ENCODE results near the gene NT5DC4. TPM values are rescaled to one million over a fixed set of nuclear protein-coding genes. Genes with fewer than 3 reads are reported as not detected.

NT5DC4 gene
- total RNA-seq, 2 experiments from 2014 or later = not detected

DNA sequence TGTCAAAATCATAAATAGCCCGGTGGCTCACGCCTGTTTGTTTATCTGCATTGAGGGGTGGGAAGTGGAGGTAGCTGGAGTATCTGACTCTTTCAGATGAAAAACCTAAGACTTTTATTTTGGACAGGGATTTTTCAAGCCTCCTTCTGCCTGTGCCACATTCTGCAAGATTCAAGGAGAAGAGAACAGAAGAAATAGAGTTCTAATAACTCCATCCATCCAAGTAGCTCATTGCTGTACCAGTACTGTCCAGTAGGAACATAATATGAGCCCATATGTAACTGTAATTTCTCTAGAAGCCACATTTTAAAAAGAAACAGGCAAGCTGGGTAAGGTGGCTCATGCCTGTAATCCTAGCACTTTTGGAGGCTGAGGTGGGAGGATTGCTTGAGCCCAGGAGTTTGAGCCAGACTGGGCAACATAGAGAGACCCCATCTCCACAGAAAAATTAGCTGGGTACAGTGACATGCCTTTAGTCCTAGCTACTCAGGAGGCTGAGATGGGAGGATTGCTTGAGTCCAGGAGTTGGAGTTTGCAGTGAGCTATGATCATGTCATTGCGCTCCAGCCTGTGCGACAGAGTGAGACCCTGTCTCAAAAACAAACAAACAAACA is 35.4 kb upstream of the NT5DC4 start:
- ChIA-PET CTCF (ENCODE audit: unreplicated experiment) (no interaction called here), POLR2A (interaction anchor here (1.0 to 4.2 kb wide), 7 partner anchors 9 to 40 kb away, joined by 3 to 15 read pairs (median 5); no protein-coding TSS in a partner anchor)
- no peaks in the 10 kb centered on the region for H3K79me2 ChIP-seq (ENCODE audit: insufficient read depth, low read depth, low read length)
- no peaks in the 10 kb centered on the region for H4K20me1 ChIP-seq (ENCODE audit: insufficient read depth, low read length)
- no peaks in the 10 kb centered on the region for H3K9me2 ChIP-seq (ENCODE audit: insufficient read depth, low read length)
- H3K36me3 ChIP-seq (ENCODE audit: insufficient read depth, low read length) = no peaks in the 10 kb centered on the region
- H3K27ac ChIP-seq (ENCODE audit: low read depth, low read length, poor library complexity, severe bottlenecking) = no peak overlapping the region
- H2AFZ ChIP-seq (ENCODE audit: low read length) = peak overlapping the region; percentile 30; the same call in 1 of the 2 replicates
- peak overlapping the region; percentile 14 for H3K4me2 ChIP-seq (ENCODE audit: low read length)
- no TSS peak for BruUV-seq (replicated peaks)
- DNase-seq (ENCODE audit: low spot score) = peak; percentile 19
- H3K4me1 ChIP-seq (ENCODE audit: insufficient read depth, low read length, poor library complexity, severe bottlenecking) = peaks cover 35% of the 10 kb centered on the region
- intact Hi-C loops (cut with micrococcal nuclease; ENCODE audit: unreplicated experiment) = no loop called here
- no peaks in the 10 kb centered on the region for H3K9me3 ChIP-seq (ENCODE audit: low read length)
- TF ChIP-seq, protein P1, sequence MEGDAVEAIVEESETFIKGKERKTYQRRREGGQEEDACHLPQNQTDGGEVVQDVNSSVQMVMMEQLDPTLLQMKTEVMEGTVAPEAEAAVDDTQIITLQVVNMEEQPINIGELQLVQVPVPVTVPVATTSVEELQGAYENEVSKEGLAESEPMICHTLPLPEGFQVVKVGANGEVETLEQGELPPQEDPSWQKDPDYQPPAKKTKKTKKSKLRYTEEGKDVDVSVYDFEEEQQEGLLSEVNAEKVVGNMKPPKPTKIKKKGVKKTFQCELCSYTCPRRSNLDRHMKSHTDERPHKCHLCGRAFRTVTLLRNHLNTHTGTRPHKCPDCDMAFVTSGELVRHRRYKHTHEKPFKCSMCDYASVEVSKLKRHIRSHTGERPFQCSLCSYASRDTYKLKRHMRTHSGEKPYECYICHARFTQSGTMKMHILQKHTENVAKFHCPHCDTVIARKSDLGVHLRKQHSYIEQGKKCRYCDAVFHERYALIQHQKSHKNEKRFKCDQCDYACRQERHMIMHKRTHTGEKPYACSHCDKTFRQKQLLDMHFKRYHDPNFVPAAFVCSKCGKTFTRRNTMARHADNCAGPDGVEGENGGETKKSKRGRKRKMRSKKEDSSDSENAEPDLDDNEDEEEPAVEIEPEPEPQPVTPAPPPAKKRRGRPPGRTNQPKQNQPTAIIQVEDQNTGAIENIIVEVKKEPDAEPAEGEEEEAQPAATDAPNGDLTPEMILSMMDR (conservative IDR thresholded peaks at IDR 0.05; ENCODE audit: low read length) = 0 out of 2 replicates have a peak, but pooled peaks have one; percentile 34
- no peak for TF ChIP-seq EZH2phosphoT487 (IDR thresholded peaks at IDR 0.05; ENCODE audit: borderline replicate concordance, low read depth, low read length)
- no peak overlapping the region for H3K4me3 ChIP-seq (ENCODE audit: low read depth, low read length, poor library complexity, severe bottlenecking)

GRCh38 chr2:112686348-112687217 is 34.2 kb upstream of the NT5DC4 start:
- CTCF ChIA-PET (ENCODE audit: unreplicated experiment) = no interaction called here
- TF ChIP-seq, protein P1 (conservative IDR thresholded peaks at IDR 0.05; ENCODE audit: low read length) = no peak
- no peak for TF ChIP-seq EZH2phosphoT487 (IDR thresholded peaks at IDR 0.05; ENCODE audit: borderline replicate concordance, low read depth, low read length)
- Histone ChIP-seq H4K20me1 (ENCODE audit: insufficient read depth, low read length) (no peaks in the 10 kb centered on the region), H2AFZ (ENCODE audit: low read length) (peak overlapping the region; percentile 88), H3K9me2 (ENCODE audit: insufficient read depth, low read length) (no peaks in the 10 kb centered on the region), H3K79me2 (ENCODE audit: insufficient read depth, low read depth, low read length) (no peaks in the 10 kb centered on the region), H3K27ac (ENCODE audit: low read depth, low read length, poor library complexity, severe bottlenecking) (peak overlapping the region; percentile 11), H3K4me2 (ENCODE audit: low read length) (peak overlapping the region; percentile 41), H3K36me3 (ENCODE audit: insufficient read depth, low read length) (no peaks in the 10 kb centered on the region), H3K9me3 (ENCODE audit: low read length) (no peaks in the 10 kb centered on the region), H3K4me1 (ENCODE audit: insufficient read depth, low read length, poor library complexity, severe bottlenecking) (peaks cover 39% of the 10 kb centered on the region), H3K4me3 (ENCODE audit: low read depth, low read length, poor library complexity, severe bottlenecking) (no peak overlapping the region)
- no TSS peak for BruUV-seq (replicated peaks)
- POLR2A ChIA-PET = interaction anchor here (1.0 to 4.2 kb wide), 6 partner anchors 13 to 42 kb away, joined by 3 to 15 read pairs (median 6); no protein-coding TSS in a partner anchor
- DNase-seq (ENCODE audit: low spot score) = peak; percentile 73
- intact Hi-C loops (cut with micrococcal nuclease; ENCODE audit: unreplicated experiment) = no loop called here

Measured in OCI-LY7 (cell line).